ENCODE measurements around the gene CDK14.

- TF ChIP-seq, protein P1, sequence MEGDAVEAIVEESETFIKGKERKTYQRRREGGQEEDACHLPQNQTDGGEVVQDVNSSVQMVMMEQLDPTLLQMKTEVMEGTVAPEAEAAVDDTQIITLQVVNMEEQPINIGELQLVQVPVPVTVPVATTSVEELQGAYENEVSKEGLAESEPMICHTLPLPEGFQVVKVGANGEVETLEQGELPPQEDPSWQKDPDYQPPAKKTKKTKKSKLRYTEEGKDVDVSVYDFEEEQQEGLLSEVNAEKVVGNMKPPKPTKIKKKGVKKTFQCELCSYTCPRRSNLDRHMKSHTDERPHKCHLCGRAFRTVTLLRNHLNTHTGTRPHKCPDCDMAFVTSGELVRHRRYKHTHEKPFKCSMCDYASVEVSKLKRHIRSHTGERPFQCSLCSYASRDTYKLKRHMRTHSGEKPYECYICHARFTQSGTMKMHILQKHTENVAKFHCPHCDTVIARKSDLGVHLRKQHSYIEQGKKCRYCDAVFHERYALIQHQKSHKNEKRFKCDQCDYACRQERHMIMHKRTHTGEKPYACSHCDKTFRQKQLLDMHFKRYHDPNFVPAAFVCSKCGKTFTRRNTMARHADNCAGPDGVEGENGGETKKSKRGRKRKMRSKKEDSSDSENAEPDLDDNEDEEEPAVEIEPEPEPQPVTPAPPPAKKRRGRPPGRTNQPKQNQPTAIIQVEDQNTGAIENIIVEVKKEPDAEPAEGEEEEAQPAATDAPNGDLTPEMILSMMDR (IDR thresholded peaks at IDR 0.05), result no peak
- TF ChIP-seq POLR2A (IDR thresholded peaks at IDR 0.05), result no peak
- no peak for TF ChIP-seq POLR2AphosphoS5 (IDR thresholded peaks at IDR 0.05)
Measured at GRCh38 chr7:90835861-90836260, 239.7 kb downstream of the CDK14 start.

All from stomach (tissue), 4 donors.